ENCODE measurements around the gene SIN3A.

DNA sequence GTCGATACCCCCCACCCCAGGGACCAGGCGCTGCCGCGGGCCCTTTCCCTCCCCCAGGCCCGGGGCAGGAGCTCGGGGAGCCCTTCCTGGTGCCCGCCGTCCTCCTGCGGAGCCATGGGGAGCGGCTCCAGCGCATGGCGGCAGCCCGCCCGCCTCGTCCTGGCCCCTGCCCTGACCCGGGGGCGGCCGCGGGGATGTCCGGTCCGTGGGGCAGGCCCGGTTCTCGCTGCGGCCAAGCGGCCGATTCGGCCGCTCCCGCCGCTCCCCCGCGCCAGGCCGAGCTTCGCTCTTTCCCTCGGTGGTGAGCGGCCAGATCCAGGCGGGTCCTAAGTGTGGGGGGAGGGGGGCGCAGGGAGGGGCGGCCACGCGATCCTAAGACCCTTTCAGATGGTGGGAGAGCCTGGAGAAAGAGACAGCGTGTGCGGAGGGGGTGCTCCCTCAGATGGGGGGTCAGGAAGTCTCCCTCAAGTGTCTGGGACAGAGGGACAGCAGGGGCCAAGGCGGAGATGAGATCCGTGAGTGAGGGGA, 103.4 kb downstream of the SIN3A start:
- TF ChIP-seq, protein P1, sequence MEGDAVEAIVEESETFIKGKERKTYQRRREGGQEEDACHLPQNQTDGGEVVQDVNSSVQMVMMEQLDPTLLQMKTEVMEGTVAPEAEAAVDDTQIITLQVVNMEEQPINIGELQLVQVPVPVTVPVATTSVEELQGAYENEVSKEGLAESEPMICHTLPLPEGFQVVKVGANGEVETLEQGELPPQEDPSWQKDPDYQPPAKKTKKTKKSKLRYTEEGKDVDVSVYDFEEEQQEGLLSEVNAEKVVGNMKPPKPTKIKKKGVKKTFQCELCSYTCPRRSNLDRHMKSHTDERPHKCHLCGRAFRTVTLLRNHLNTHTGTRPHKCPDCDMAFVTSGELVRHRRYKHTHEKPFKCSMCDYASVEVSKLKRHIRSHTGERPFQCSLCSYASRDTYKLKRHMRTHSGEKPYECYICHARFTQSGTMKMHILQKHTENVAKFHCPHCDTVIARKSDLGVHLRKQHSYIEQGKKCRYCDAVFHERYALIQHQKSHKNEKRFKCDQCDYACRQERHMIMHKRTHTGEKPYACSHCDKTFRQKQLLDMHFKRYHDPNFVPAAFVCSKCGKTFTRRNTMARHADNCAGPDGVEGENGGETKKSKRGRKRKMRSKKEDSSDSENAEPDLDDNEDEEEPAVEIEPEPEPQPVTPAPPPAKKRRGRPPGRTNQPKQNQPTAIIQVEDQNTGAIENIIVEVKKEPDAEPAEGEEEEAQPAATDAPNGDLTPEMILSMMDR (IDR thresholded peaks at IDR 0.05): no peak
- no peak for TF ChIP-seq ZFX (IDR thresholded peaks at IDR 0.05; ENCODE audit: borderline replicate concordance)
